Measurements from ENCODE around the gene CABLES2. TPM values are rescaled to one million over a fixed set of nuclear protein-coding genes. Genes with fewer than 3 reads are reported as not detected.

Gene CABLES2
- total and polyA plus RNA-seq, 9 donors, result 2.7 to 7.0 (median 4.7) TPM

GRCh38 chr20:62412194-62413024 is 5.3 kb upstream of the CABLES2 start:
- WGBS, 3 donors, result 76 to 83% (median 78%) methylated on average over 21 to 22 of the region's 22 CpGs
- H3K9me3 ChIP-seq, result no peaks in the 10 kb centered on the region
- H3K27me3 ChIP-seq, result no peaks in the 10 kb centered on the region
- intact Hi-C loops (cut with DNase I), result loop anchor here in 1 of 4 donors (10.0 kb wide), 1 partner anchor 792 kb away; no protein-coding TSS in a partner anchor
- H3K36me3 ChIP-seq, result no peaks in the 10 kb centered on the region
- no peak overlapping the region for H3K4me3 ChIP-seq
- no peak for TF ChIP-seq EP300 (IDR thresholded peaks at IDR 0.05)
- TF ChIP-seq POLR2A (IDR thresholded peaks at IDR 0.05), result no peak
- TF ChIP-seq CTCF (IDR thresholded peaks at IDR 0.05), result no peak
- H3K27ac ChIP-seq, result no peak overlapping the region
- H3K4me1 ChIP-seq (ENCODE audit: insufficient read depth), result peaks cover 4% of the 10 kb centered on the region
- no peak for DNase-seq

DNA sequence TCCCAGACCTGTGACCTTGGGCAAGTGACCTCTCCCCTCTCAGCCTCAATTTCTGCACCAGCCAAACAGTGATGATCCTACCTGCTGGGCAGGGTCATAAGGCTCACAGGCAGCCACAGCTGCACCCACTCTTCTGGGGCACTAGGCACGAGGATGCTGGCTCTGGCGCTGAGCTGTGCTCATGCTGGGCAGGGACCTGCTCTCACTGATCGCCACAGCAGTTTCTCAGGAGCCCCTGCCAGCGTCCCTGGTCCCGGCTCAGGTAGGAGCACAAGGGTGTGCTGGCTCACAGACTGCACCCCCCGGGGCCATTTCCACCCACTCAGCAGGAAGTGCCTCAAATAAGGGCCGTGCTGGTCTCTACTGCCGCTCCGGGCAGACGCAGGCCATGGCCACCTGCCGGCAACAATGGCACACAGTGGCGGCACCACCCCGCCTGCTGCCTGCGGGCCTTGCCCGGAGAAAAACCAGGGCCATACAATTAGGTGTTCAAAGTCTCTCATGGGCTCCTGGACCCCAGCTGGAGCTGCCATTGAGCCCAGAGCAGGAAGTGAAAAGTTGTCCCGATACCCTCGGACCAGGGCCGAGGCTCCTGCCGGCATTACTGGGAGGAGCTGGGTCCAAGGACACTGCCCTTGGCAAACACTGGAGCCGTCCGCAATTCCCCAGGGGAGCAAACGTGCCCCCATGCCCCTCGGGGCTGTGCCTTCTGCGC is 4.6 kb upstream of the CABLES2 start:
- no peak for DNase-seq
- Histone ChIP-seq H3K27ac (no peak overlapping the region), H3K4me3 (no peak overlapping the region), H3K4me1 (ENCODE audit: insufficient read depth) (peaks cover 5% of the 10 kb centered on the region), H3K27me3 (no peaks in the 10 kb centered on the region), H3K9me3 (no peaks in the 10 kb centered on the region), H3K36me3 (no peaks in the 10 kb centered on the region)
- intact Hi-C loops (cut with DNase I), result loop anchor here in 1 of 4 donors (10.0 kb wide), 1 partner anchor 793 kb away; no protein-coding TSS in a partner anchor
- TF ChIP-seq EP300 (IDR thresholded peaks at IDR 0.05), result no peak
- TF ChIP-seq CTCF (IDR thresholded peaks at IDR 0.05), result no peak
- no peak for TF ChIP-seq POLR2A (IDR thresholded peaks at IDR 0.05)
- WGBS, 3 donors, result 66 to 80% (median 67%) methylated on average over 23 to 24 of the region's 24 CpGs

DNA sequence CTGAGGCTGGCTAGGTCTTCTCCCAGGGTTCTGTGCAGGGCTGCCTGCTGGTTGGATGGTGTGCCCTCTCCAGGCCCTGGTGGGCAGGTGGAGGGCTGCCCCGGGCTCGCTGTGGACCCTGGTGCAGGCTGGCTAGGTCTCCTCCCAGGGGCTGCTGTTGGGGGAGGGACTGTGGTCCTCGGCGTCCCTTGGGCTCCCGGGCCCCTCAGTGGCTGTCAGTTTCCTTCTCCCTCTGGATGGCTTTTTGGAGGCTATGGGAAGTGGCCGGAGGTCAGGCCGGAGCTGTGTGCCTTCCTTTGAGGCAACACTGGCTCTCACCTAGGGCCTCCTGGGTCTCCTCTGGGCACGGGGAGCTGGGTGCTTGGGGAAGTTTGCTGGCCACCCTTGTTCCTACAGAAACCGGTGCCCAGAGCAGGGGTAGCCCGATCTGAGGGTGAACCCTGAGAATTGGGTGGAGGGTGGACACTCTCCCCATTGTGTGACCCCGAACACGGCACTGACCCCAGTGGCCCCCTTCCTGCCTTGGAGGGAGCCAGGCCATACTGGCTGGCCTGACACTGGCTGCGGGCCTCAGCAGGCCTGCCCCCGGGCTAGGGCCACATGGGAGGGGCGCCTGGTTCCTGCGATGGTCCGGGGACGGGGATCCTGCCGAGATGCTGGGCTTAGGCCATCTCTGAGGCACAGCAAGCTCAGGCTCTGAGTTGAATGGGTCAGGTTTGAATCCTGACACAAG is 3.8 kb upstream of the CABLES2 start:
- Histone ChIP-seq H3K27me3 (no peaks in the 10 kb centered on the region), H3K4me1 (ENCODE audit: insufficient read depth) (peaks cover 8% of the 10 kb centered on the region), H3K4me3 (no peak overlapping the region), H3K36me3 (no peaks in the 10 kb centered on the region), H3K9me3 (no peaks in the 10 kb centered on the region), H3K27ac (no peak overlapping the region)
- no peak for TF ChIP-seq CTCF (IDR thresholded peaks at IDR 0.05)
- TF ChIP-seq POLR2A (IDR thresholded peaks at IDR 0.05), result no peak
- 76 to 92% (median 80%) methylated on average over 8 to 19 of the region's 19 CpGs for WGBS, 3 donors
- intact Hi-C loops (cut with DNase I), result loop anchor here in 1 of 4 donors (10.0 kb wide), 1 partner anchor 794 kb away; no protein-coding TSS in a partner anchor
- no peak for DNase-seq
